ENCODE data around the gene DMXL2. TPM values are rescaled to one million over a fixed set of nuclear protein-coding genes. Genes with fewer than 3 reads are reported as not detected.
A peak's percentile ranks its signal among the peaks of the same experiment; 100 is the strongest.

The DMXL2 gene
- total RNA-seq, 4 donors from 2014 or later: 17.5 to 111 (median 29.1) TPM

GRCh38 chr15:51647128-51647562, 24.6 kb upstream of the DMXL2 start:
- ATAC-seq: no peak
- 50 to 100% methylated on average over 1 to 3 of the region's 3 CpGs for WGBS, 2 donors (ENCODE audit: low coverage in 1 of 2)
- Histone ChIP-seq H3K27ac (no peak overlapping the region), H3K4me1 (no peaks in the 10 kb centered on the region), H3K27me3 (no peaks in the 10 kb centered on the region), H3K36me3 (no peaks in the 10 kb centered on the region), H3K4me3 (no peak overlapping the region), H3K9me3 (no peaks in the 10 kb centered on the region)
- TF ChIP-seq POLR2AphosphoS5 (IDR thresholded peaks at IDR 0.05) (no peak), EP300 (IDR thresholded peaks at IDR 0.05) (no peak), CTCF (IDR thresholded peaks at IDR 0.05) (no peak), POLR2A (IDR thresholded peaks at IDR 0.05) (no peak)

- 22 to 50% methylated on average over 1 of the region's 1 CpG for WGBS, 2 donors (ENCODE audit: low coverage in 1 of 2)
- TF ChIP-seq EP300 (IDR thresholded peaks at IDR 0.05) (no peak), POLR2A (IDR thresholded peaks at IDR 0.05) (no peak), CTCF (IDR thresholded peaks at IDR 0.05) (no peak), POLR2AphosphoS5 (IDR thresholded peaks at IDR 0.05) (no peak)
- H3K4me1 ChIP-seq: no peaks in the 10 kb centered on the region
- H3K9me3 ChIP-seq: no peaks in the 10 kb centered on the region
- H3K27me3 ChIP-seq: no peaks in the 10 kb centered on the region
- no peak overlapping the region for H3K4me3 ChIP-seq
- H3K27ac ChIP-seq: no peak overlapping the region
- no peaks in the 10 kb centered on the region for H3K36me3 ChIP-seq
- no peak for ATAC-seq
These were observed 20.1 kb upstream of the DMXL2 start for GRCh38 chr15:51642696-51643095.

GRCh38 chr15:51641490-51642130, 19.0 kb upstream of the DMXL2 start:
- Histone ChIP-seq H3K36me3 (no peaks in the 10 kb centered on the region), H3K4me1 (no peaks in the 10 kb centered on the region), H3K4me3 (no peak overlapping the region), H3K27me3 (no peaks in the 10 kb centered on the region), H3K27ac (no peak overlapping the region), H3K9me3 (no peaks in the 10 kb centered on the region)
- WGBS, 2 donors (ENCODE audit: low coverage in 1 of 2): 43 to 54% methylated on average over 4 of the region's 4 CpGs
- ATAC-seq: no peak
- no peak for TF ChIP-seq POLR2AphosphoS5 (IDR thresholded peaks at IDR 0.05)
- TF ChIP-seq EP300 (IDR thresholded peaks at IDR 0.05): no peak
- no peak for TF ChIP-seq POLR2A (IDR thresholded peaks at IDR 0.05)
- no peak for TF ChIP-seq CTCF (IDR thresholded peaks at IDR 0.05)

GRCh38 chr15:51634591-51635198, 12.1 kb upstream of the DMXL2 start:
- WGBS, 2 donors (ENCODE audit: low coverage in 1 of 2): 55 to 74% methylated on average over 3 of the region's 3 CpGs
- H3K36me3 ChIP-seq: no peaks in the 10 kb centered on the region
- no peak overlapping the region for H3K4me3 ChIP-seq
- TF ChIP-seq POLR2A (IDR thresholded peaks at IDR 0.05) (no peak), CTCF (IDR thresholded peaks at IDR 0.05) (no peak), POLR2AphosphoS5 (IDR thresholded peaks at IDR 0.05) (no peak), EP300 (IDR thresholded peaks at IDR 0.05) (no peak)
- no peaks in the 10 kb centered on the region for H3K9me3 ChIP-seq
- H3K27me3 ChIP-seq: no peaks in the 10 kb centered on the region
- H3K27ac ChIP-seq: no peak overlapping the region
- ATAC-seq: no peak
- no peaks in the 10 kb centered on the region for H3K4me1 ChIP-seq

- no peaks in the 10 kb centered on the region for H3K9me3 ChIP-seq
- no peak overlapping the region for H3K27ac ChIP-seq
- peak; percentile 72 for ATAC-seq
- no peaks in the 10 kb centered on the region for H3K36me3 ChIP-seq
- TF ChIP-seq POLR2AphosphoS5 (IDR thresholded peaks at IDR 0.05): no peak
- no peak for TF ChIP-seq CTCF (IDR thresholded peaks at IDR 0.05)
- no peak for TF ChIP-seq POLR2A (IDR thresholded peaks at IDR 0.05)
- no peak for TF ChIP-seq EP300 (IDR thresholded peaks at IDR 0.05)
- H3K27me3 ChIP-seq: no peaks in the 10 kb centered on the region
- 50 to 55% methylated on average over 1 of the region's 1 CpG for WGBS, 2 donors (ENCODE audit: low coverage in 1 of 2)
- no peak overlapping the region for H3K4me3 ChIP-seq
- no peaks in the 10 kb centered on the region for H3K4me1 ChIP-seq
These were observed 7.0 kb upstream of the DMXL2 start for GRCh38 chr15:51629612-51630011.
